Adipose tissue (tissue), 3 donors: ENCODE data around the gene KISS1R. TPM values are rescaled to one million over a fixed set of nuclear protein-coding genes. Genes with fewer than 3 reads are reported as not detected.

Experiments used
- H3K27ac ChIP-seq: one replicate; pipeline ENCODE4 v1.5.1; 2013; ENCODE audit warnings: low read depth, low read length
- WGBS, 3 donors: extraction: QIAGEN DNeasy Blood & Tissue Kit; methylation state at CpG; one replicate each; pipeline ENCODE4 v1.1.7; 2013; 5-methylcytosine and 5-hydroxymethylcytosine counted together
- polyA plus RNA-seq, 3 donors: library from polyadenylated mRNA; stranded (reverse); fragments of 200-250 nt; gene quantifications; one replicate each; pipeline ENCODE4 v1.2.3, GENCODE V29; 2013
- donor health status: healthy with polysubstance abuse.
- donor health status: Bipolar disorder and iron deficiency.
- donor health status: healthy.

Gene KISS1R
- polyA plus RNA-seq, 3 donors: 0.37 TPM; not detected in 2

DNA sequence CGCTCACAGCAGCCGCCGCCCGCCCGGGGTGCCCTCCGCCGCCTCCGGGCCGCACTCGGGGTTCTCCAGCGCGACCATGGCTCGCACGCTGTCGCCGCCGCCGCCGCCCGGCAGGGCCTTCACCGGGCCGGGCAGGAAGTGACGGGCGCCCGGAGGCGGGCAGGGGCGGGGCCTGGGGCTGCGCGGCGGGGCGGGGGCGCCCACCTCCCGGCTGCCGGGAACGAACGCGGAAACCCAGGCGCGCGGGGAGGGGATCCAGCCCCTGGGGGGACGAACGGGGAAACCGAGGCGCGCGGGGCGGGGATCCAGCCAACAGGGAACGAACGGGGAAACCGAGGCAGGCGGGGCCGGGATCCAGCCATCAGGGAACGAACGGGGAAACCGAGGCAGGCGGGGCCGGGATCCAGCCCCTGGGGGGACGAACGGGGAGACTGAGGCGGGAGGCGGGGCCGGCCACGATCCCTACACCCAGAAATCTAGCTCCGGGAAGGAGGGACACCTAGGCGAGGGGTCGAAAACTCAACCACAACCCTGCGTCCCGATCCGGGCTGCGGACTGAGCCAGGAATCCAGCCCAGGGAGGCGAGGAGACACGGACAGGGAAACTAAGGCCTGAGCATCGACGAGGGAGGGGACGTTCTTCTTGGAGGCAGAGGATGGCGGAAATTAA is 3.9 kb upstream of the KISS1R start, which contains the start of gene R3HDM4:
Gene R3HDM4 (minus strand): TSS at position 140 of the 669 bp plus-strand sequence. CDS start 62 bp downstream, at position 78.
- WGBS, 3 donors: 0 to 1% (median 1%) methylated on average over 52 to 76 of the region's 76 CpGs
- H3K27ac ChIP-seq: peak within 1 kb of the TSS; percentile 26

DNA sequence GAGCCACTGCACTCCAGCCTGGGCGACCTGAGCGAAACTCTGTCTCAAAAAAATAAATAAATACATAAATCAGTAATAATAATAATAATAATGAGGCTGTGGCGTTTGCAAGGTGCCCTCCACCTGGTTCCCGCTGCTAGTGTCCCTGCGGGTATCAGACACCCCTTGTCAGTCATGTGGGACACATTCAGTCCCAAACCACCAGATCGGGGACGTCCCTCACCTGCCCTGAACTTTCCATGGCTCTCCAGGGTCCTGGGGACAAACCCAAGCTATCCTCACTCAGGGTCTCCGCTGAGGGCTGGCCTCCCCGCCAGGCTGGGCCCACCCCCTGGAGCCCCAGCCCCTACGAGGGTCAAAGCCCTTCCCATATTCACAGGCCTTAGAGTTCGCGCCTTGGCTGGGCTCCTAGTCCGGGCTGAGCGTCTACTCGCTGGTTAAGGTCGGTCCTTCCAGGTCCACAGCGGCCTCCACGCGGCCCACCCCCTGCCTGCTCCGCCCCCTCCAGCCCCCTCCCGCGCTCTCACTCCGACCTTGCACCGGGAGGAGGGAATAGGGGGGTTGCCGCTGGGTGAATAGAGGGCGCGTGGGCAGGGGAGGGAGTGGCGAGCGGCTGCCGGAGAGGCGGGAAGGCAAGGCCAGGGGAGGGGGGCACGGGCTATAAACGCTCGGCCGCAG is 349 bp upstream of the KISS1R start:
- whole genome bisulfite sequencing, 3 donors: 19 to 20% (median 20%) methylated on average over 35 of the region's 35 CpGs
- H3K27ac ChIP-seq: no peak overlapping the region

DNA sequence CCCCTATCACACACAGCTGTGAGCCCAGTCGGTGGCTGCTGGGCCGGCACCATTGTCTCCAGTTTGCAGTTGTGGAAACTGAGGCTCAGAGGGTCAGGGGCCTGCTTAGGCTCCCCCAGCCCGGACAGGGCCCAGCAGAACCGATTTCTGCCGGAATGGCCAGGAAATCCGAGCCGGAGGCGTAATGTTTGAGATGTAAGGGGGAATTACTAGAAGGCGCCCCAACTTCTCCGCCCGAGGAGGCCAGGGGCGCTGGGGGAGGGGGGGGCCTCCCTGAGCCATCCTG is 962 bp downstream of the KISS1R start:
- no peak overlapping the region for H3K27ac ChIP-seq
- WGBS, 3 donors: 1 to 4% (median 4%) methylated on average over 12 of the region's 12 CpGs

DNA sequence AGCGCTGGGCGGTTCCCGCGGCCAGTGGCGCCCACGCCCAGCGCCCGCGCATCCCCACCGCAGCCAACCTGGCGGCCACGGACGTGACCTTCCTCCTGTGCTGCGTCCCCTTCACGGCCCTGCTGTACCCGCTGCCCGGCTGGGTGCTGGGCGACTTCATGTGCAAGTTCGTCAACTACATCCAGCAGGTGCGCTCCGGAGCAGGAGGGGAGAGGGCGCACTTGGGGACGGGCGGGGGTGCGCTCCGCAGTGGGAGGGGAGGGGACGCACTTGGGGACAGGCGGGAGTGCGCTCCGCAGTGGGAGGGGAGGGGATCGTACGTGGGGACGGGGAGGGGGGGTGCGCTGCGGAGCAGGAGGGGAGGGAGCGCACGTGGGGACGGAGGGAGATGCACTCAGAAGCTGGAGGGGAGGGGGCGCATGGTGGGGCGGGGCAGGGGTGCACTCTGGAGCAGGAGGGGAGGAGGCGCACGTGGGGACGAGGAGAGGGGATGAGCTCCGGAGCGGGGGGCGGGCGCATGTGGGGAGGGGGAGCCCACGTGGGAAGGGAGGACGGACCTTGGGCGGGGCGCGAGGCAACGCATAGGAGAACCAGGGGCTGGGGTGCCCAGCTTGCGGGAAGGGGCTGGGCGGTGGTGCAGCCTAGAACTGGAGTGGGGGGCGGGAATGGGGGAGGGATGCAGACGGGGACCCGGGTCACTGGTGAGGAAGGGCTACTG is 1.5 kb downstream of the KISS1R start:
- no peak overlapping the region for H3K27ac ChIP-seq
- 2 to 5% (median 3%) methylated on average over 29 to 57 of the region's 58 CpGs for WGBS, 3 donors

DNA sequence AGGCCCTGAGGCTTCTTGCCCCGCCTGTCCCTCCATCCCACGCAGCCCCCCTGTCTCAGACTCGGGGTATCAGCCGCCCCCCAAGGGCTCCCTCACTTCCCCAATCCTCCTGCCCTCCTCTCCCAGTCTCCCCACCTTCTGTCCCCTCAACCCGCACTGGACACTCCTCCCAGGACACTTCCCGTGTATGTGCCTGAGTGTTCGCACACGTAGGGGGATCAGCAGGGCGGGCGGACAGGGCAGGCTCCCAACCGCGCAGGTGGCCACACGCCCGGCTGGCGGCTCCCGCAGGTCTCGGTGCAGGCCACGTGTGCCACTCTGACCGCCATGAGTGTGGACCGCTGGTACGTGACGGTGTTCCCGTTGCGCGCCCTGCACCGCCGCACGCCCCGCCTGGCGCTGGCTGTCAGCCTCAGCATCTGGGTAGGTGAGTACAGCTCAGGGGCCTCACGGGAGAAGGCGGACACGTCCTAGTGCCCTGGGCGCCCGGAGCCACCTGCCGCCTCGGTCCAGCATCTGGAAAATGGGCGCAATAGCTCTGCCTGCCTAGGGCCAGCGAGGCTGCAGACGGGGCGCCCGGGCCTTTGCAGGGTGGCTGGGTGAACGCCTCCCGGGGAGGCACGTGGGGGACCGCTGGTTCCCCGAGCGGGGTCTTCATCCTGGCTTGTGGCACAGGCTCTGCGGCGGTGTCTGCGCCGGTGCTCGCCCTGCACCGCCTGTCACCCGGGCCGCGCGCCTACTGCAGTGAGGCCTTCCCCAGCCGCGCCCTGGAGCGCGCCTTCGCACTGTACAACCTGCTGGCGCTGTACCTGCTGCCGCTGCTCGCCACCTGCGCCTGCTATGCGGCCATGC is 2.3 kb downstream of the KISS1R start:
- no peak overlapping the region for H3K27ac ChIP-seq
- WGBS, 3 donors: 3 to 11% (median 4%) methylated on average over 63 to 68 of the region's 68 CpGs

DNA sequence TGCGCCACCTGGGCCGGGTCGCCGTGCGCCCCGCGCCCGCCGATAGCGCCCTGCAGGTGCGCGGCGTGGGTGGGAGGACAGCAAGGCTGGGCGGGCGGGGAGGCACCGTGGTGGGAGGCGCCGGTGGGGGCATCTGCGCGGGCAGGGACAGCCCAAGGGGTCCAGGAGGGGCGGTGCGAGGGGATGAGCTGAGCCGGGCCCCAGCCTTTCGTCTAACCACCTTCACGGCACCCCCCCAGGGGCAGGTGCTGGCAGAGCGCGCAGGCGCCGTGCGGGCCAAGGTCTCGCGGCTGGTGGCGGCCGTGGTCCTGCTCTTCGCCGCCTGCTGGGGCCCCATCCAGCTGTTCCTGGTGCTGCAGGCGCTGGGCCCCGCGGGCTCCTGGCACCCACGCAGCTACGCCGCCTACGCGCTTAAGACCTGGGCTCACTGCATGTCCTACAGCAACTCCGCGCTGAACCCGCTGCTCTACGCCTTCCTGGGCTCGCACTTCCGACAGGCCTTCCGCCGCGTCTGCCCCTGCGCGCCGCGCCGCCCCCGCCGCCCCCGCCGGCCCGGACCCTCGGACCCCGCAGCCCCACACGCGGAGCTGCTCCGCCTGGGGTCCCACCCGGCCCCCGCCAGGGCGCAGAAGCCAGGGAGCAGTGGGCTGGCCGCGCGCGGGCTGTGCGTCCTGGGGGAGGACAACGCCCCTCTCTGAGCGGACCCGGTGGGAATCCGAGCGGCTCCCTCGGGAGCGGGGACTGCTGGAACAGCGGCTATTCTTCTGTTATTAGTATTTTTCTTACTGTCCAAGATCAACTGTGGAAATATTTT is 3.1 kb downstream of the KISS1R start:
- 2 to 3% (median 2%) methylated on average over 72 to 83 of the region's 84 CpGs for WGBS, 3 donors
- H3K27ac ChIP-seq: no peak overlapping the region

DNA sequence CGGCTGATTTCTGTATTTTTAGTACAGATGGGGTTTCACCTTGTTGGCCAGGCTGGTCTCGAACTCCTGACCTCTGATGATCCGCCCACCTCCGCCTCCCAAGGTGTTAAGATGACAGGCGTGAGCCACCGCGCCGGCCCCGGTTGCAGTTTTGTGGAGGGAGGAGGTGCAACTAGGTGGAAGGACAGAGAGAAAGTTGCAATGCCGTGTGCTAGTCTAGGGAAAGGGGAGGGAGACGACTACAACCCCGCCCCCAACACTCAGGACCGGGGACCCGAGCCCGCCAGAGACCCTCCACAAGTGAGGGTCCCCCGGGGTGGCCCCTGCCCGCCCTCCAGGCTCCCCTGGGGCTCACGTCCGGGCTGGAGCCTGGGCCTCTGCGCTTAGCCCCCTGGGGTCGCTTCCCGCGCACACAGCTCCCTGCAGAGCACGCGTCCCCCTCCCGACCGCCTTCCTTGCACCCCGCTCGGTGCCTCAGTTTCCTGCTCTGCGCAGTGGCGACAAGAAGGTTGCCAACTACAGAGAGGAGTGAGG is 7.5 kb downstream of the KISS1R start:
- H3K27ac ChIP-seq: no peak overlapping the region
- 8 to 16% (median 11%) methylated on average over 30 to 31 of the region's 31 CpGs for WGBS, 3 donors

DNA sequence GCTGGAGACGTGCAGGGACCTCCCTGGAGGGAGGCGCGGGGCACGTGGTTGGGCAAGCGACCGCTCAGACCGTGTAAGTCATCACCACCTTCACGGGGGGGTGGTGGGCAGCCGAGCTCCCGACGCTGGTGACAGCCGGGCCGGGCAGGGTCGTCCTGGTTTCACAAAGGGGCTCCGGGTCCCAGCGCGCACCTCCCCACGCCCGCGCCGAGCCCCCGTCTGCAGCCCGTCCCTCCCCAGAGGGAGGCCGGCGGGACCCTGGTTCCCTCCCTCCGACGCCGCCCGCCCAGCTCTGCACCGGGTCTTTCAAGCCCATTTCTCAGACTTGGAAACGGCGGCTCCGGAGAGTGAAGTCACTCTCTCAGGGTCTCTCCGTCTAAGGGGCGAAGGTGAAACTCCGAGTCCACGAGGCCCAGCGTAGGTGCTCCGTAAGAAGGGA is 8.0 kb downstream of the KISS1R start:
- H3K27ac ChIP-seq: no peak overlapping the region
- 0 to 1% (median 1%) methylated on average over 32 to 39 of the region's 39 CpGs for WGBS, 3 donors

DNA sequence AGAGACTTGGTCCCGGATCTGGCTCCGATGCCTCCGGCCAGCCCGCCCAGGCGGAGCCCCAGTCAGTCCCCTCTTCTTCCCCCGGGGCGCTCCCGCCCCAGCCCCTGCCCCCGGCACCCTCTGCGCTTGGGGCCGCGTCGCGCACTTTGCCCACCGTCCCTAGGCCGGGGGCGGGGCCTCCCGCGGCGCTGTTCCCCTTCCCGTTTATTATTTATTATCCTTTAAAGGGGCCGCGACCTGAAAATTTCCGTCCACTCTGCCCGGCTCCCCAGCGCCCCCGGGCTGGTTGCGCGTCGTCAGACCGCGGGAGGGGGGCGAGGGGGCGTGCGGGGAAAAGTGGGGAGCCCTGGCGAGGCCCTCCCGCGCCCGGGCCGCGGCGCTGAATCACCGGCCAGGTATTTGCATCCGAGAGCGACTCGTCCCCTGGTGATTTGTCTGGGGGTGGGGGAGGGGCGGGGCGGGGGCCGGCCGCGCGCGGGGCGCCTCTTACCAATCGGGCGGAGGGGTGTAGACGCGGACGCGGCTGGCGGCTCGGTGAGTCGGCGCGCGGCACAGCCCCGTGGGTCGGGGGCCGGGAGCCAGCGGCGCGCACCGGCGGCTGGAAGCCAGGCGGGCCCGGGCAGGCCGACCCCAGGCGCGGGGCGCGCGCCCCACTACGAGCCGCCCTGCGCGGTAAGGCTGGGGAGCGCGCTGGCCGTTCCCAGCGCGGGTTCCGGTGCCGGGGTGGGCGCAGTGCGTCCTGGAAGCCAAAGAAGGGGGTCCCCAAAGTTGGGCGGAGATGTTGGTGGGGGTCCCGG is 8.6 kb downstream of the KISS1R start, which contains the start of gene ARID3A:
Gene ARID3A (plus strand): TSS at position 510 of the 797 bp plus-strand sequence. CDS start 3,494 bp downstream, outside the sequence.
- peak within 1 kb of the TSS; percentile 29 for H3K27ac ChIP-seq
- WGBS, 3 donors: 0 to 1% (median 1%) methylated on average over 80 to 96 of the region's 97 CpGs

DNA sequence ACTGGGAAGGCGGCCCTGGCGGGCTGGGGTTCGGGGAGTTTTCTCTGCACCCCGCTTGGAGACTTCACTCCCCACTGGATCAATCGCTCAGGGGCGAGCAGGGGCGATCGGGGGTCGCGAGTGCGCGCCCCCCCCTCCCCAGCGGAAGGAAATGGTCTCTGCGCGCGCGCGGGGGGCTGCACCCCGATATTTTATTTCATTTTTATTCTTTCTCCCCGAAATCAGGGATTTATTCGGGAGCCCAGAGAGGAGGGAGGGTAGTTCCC is 9.1 kb downstream of the KISS1R start:
- WGBS, 3 donors: 0% methylated on average over 20 to 21 of the region's 21 CpGs
- H3K27ac ChIP-seq: peak overlapping the region; percentile 29

DNA sequence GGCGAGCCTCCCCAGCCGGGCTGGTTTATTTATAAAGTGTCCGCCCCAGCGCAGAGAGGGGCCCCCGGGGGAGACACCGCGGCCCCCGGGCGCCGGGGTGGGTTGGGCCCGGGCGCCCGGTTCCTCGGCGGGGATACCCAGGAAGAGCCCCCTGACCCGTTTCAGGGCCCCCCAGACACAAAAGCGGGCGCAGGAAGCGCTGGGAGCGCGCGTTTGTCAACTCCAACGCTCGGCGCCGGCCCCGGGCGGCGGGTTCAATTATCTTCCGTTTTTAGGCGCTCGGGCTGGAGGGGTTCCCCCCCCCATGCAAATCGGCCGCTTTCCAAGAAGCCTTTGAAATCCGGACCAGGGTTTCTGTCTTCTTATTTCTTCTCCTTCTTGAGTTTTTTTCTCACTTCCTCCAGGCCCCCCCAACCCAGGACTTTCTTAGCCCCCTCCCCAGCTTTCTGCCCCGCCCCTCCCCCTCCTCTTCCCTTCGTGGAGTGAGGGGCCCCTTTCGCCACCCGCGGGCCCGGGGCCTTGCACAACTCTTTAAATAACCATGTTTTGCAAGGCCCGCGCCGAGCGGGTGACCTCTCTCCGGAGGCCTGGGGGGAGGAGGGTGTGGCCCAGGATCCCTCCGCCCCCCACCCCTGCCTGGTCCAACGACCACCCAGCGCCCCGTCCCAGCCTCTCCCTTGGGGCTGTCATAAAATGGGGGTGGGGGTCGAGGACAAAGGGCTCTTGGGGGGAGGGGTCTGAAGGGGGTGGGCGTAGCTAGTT is 9.6 kb downstream of the KISS1R start:
- H3K27ac ChIP-seq: no peak overlapping the region
- 1% methylated on average over 43 to 52 of the region's 52 CpGs for WGBS, 3 donors

DNA sequence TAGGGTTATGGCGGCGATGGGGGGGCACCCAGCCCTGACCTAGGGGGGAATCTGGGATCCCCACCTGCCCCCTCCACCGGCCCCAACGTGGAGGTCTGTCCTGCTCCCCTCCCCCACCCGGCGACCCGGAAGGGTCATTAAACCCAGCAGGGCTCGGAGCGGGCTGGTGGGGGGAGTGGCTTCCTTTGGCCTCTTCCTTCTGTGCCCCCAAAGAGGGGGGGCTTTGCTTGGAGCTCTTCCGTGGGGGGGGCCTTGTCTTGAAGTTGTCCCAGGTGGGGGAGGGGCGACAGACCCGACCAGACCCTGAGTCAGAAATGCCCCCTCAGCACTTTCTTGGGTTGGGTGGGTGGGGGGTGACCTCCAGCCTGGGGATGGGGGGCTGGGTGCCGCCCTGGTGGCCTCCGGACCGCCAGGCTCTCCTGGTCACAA is 10.2 kb downstream of the KISS1R start:
- H3K27ac ChIP-seq: no peak overlapping the region
- WGBS, 3 donors: 8 to 13% (median 9%) methylated on average over 14 to 15 of the region's 15 CpGs

DNA sequence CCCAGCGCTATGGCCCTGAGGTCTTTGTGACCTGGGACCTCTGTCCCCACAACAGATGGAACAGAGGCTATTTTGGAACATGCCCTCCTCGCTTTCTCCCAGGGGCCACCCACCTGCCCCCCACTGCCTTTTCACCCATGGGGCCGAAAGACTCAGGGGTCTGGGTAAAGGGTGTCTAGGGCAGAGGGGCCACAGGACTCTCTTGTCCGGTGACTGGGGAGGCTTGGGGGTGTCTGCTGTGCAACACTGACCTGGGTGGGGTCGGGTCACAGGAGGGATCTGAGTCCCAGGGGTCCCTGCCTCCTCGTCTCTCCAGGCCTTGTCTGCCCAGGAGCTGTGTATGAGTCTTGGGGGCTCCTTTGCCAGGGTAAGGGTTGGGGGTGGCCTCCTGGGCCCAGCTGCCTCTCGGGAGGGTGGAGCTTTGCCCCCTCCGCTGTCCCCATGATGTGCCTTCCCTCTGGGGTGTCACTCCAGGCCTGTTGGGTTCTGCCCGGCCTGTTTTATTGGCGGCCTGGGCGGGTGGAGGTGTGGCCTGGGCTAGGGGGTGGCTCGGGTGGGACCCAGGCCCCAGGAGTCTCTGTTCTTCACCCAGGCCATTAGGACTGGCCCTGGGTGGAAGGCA is 10.8 kb downstream of the KISS1R start:
- H3K27ac ChIP-seq: no peak overlapping the region
- 60 to 77% (median 66%) methylated on average over 12 of the region's 12 CpGs for WGBS, 3 donors

DNA sequence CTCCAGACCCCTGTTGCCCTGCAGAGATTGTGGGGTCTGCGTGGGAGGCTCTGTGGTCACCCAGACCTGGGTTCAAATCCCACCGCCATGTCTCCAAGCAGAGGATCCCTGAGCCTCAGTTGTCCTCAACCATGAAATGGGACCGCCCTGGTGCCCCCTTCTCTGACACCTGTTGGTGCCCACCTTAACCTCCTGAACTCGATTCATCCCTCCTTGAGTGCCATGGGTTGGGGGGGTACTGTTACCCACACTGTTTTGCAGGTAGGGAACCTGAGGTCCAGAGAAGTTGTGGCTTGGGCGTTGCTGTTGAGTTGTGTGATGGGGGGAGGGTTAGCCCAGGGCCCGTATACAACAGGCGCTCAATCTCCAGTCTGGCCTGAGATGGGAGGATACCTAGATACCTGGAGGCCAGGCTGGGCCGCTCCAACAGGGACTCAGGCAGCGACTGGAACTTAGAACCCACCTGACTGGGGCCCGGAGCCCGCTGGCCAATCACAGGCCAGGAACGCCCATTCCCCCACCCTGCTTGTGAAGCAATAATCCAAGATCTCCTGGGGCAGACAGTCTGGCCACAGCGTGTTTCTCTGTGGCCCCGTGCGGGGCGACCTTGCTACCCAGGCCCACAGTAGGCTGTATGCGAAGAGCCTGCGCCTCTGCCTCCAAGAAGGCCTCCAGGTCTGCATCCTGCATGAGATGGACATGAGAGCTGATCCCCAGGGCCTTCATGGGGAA is 11.5 kb downstream of the KISS1R start:
- 70 to 80% (median 72%) methylated on average over 18 of the region's 18 CpGs for WGBS, 3 donors
- no peak overlapping the region for H3K27ac ChIP-seq

DNA sequence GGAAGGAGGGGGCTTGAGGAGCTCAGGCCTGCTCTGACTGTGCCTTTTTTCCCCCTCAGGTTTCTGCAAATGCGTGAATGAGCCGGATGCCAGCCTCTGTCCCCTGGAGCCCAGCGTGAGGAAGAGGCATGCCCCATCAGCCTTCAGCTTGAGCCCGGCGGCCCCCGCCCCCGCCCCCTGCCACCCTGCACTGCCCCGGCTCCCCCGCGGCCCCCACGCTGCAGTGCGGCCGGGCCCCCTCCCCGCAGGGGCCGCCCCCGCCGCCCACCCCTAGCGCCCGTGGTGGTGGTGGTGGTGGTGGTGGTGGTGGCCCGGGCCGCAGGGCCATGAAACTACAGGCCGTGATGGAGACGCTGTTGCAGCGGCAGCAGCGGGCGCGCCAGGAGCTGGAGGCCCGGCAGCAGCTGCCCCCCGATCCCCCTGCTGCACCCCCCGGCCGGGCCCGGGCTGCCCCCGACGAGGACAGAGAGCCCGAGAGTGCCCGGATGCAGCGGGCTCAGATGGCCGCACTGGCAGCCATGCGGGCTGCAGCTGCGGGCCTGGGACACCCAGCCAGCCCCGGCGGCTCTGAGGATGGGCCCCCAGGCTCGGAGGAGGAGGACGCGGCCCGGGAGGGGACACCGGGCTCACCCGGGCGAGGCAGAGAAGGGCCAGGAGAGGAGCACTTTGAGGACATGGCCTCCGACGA is 12.2 kb downstream of the KISS1R start:
- no peak overlapping the region for H3K27ac ChIP-seq
- 92 to 93% (median 93%) methylated on average over 31 to 51 of the region's 51 CpGs for WGBS, 3 donors
